Islet of Langerhans (tissue), 1 donor: Measurements from ENCODE around the gene PARM1.
"Not testable (repeated sequence)": the region's sequence is repeated elsewhere in the genome, so short reads cannot be mapped to it uniquely, and the experiment has no call there.

Experiments
- FAIRE-seq: peaks from one replicate; lab custom pipeline; 2011; peaks lifted over from hg19 to GRCh38; lab: Jason Lieb, UNC

Gene PARM1

DNA sequence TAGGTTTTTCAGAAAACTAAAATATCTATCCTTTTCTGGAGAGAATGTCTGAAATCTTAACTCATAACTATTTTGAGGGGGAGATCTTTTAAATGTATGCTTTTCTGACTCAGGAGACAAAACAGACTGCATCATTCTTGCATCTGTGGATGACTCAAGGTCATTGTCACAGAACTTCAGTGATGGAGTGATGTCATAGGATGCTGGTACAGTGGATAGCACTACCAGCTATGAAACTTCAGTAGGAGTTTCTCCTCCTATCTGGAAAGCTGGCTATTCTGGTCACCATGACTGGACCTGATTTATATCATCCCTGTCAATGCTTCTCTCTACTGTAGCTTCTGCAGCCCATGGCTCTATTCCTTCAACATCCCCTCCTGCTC lies 50.3 kb downstream of the PARM1 start:
- no peak for FAIRE-seq

DNA sequence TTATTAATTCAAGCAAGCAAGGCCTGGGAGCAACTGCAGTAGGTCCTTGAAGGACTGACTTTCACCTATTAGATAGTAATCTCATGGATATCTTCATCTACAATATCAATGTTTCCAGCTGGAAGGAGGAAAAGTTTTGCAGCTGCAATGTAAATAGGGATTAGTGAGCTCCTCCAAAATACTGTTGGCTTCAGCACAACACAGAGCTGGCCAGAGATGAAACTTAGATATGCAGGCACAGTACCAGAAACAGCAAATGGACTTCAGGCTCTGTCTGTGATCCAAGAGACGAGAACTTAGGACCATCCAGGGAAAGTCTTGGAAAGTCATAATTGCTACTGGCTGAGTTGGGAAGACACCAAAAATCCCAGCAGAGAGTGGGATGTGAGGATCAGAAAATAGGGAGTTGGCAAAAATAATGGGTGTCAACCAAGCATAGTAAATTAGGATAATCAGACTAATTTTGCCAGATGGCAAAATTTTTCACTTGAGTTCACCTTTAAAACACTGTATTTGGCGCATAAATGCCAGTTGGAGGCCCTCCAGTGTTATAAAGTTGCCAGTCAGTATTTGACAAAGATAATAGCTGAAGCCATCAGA lies 57.5 kb downstream of the PARM1 start:
- no peak for FAIRE-seq

DNA sequence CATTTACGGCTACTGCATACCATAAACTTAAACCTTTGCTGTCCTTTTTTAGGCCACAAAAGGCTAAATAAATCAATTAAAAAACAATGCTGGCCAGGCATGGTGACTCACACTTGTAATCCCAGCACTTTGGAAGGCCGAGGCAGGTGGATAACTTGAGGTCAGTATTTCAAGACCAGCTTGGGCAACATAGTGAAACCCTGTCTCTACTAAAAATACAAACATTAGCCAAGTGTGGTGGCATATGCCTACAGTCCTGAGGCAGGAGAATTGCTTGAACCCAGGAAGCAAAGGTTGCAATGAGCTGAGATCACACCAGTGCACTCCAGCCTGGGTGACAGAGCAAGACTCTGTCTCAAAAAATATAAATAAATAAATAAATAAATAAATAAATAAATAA lies 61.5 kb downstream of the PARM1 start:
- not testable (repeated sequence) for FAIRE-seq

DNA sequence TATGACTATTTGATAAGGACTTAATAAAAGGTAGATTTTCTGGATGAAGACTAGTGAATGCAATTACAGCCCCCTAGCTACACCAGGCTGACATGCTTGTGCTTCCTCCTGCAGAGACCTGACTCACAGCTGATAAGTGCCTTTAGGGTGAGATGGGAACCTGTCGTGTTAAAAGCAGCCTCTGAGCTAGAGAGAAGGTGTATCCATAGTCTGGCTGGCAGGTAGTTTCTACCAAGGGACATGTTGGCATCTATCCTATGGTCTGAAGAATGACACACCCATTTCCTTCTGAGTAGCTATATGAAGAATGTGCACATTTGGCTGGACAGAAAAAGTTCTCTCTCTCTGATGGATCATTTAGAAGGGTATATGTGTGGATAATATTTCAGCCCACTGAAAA lies 64.1 kb downstream of the PARM1 start:
- FAIRE-seq, result no peak

DNA sequence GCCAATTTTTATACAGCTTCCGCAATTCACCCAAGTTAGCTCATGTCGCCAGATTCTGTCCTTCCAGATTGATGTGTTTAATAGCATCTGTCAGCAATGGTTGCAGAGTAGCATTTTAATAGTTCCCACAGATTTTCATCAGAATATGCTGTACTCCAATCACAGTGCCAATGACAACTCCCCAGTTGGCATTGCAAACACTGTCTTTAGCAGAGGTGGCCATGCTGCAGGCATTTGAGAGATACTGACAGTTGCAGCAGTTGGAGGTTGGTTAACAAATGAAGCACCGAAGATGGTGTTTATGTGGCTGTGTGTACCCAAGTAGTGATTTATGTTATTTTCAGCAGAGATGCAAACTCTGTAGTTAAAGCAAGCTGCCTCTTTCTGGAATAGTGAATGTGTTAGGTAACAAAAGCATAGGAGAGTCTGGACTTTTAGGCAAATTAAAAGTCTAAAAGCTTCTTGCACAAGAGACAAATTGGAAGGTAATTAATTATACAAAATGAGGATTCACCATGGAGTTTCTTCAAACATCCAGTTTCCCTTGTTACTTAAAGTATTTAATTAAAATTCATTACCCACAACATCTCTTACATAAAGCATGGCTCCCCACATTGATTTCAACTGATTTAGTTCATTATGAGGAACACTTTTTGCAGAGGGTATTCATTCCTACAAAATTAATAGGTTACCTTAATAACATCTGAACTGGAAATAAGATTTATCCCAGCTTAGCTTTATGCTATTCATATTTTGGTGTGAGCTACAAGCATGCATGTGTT lies 65.2 kb downstream of the PARM1 start:
- no peak for FAIRE-seq

DNA sequence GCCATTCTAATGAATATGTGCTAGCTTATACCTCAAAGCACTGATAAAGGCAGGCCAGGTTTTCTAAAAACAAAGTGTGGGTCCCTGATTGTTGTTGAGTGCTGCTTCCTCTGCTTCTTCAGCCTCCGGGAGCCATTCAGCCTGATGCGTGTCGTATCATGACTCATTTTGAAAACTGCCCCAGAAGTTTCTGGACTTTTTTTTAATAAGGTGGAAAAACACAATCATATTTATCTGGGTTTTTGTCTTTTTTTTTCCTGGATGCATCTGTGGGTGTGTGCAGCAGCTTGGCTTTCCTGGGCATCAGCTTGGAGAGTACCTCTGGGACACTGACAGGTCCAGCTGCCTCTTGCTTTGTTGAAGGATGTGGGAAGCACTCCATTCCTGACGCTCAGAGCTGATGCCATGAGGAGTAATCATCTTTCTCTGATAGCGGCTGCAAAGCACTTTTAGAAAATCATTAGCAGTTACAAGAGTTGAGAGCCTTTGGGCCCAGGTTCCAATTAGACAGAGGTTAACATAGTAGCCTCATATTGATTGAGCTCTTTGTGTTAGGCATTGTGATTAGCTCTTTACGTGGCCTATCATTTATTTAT lies 66.9 kb downstream of the PARM1 start:
- FAIRE-seq, result no peak

DNA sequence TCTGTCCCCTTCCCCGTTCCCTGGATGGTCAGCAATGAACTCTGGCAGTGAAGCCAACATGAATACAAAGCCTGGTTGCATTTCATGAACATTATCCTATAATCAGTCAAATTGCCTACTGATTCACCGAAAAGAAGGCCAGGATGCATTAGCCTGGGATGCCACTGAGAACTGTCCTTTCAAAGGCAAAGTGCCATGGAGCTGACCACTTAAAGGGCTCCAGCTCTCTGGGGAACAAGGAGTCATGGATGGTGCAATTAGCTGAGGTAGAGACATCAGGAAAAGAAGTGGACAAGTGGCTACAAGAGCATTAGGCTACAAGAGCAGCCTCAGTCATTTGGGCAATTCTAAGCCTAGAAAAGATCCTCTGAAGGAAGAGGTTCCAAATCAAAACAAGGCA lies 69.0 kb downstream of the PARM1 start:
- FAIRE-seq, result no peak

DNA sequence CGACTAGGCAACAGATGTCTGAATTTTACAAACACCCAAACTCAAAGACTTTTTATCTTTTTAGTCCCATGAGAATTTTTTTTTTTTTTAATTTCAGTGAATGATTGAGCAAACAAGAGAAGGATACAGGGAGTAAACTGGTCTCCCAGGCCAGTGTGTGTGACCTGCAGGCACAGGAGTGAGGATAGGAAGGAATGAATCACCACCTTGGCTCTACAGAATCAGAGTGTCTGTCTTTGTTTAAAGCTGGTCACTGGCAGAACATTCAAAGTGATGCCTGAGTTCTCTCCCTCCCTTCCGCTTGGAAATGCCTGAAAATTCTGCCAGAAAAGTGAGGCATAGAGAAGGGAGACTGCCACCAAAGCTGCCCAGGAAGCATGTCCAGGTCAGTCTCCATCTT lies 69.5 kb downstream of the PARM1 start:
- FAIRE-seq, result no peak

DNA sequence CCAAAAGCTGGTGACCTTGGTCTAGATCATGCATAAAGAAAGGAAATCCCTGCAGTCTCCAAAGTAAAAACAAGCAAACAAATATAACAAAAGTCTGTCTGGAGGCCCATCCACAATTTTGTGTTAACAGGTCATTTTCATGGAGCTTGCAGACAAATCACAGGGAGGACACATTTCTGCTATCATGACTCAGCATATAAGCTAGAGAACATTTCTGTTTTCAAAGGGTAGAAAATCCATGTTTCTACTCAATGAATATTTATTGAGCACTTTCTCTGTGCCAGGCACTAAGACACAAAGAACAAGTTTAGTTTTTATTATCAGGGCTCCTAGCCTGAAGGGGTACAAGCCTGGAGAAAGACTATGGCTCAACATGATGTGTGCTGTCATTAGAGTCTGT lies 71.1 kb downstream of the PARM1 start:
- no peak for FAIRE-seq

DNA sequence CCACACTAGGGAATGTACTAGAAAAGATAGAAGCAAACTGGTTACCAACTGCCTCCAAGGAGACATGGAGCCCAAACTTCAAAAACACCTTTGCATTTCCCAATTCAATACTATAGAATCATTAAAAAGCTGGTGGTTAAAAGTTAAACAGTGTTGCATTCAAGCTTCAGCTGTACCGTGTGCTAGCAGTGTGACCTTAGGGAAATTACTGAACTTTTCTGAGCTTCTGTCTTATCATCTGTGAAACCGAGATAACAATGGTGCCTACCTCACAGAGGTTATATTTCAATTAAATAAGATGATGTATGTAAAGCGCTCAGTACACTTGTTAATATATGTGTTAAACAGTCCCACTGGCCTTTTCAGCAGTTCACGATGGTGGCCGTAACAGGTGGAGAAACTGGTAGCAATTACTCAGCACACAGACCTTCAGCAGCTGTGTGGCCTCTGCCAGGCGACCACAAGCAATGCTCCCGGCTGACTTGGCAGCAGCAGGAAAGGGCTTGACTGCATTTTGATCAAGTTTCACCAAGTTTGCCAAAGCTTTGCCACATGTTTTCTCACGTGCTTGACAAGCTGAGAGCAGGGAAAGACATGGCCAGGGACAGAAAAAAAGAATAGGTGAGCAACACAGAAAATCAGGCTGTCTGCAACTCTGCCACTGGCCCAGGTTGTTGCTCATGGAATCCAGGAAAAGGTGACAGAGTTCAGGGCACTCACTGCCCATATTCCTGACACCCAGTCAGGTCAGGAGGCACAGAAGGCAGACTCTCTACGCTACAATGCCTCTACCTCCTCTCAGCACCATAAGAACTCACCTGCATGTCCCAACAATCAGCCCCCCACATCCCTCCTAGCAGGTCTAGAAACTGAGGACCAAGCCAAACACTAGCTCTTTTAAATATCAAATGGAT lies 72.1 kb downstream of the PARM1 start:
- FAIRE-seq, result peak; percentile 17

DNA sequence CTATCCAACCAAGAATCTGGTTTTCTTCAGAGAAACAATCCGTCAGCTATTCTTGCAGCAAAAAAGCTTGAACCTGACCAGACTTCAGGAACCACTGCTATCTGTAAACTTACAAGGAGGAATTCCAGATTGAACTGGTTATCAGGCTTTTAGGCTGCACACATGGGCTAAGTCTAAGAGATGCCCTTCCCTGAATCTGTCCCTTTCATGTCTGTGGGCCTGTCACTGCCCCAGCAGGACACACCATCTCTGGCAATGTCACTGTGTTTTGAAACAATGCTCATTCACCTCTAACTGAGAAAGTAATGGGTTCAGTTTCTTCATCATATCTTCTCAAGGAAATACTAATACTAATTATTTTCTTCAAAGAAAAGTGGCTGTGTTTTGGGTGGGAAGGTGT lies 72.8 kb downstream of the PARM1 start:
- FAIRE-seq, result no peak

DNA sequence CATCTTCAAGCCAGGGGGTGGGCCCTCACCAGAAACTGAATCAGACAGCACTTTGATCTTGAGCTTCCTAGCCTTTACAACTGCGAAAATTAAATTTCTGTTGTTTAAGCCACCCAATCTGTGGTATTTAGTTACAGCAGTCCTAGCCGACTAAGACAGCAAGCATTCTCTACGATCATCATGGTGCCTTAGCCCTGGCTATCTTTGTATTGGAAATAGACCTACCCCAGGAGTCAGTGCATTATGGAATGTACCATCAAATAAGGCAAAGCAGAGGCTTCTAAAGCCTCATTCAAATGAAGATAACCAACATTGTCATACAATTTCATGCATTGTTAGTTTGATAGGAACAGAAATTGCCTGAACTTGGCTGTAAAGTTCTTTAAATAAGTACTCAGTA lies 75.0 kb downstream of the PARM1 start:
- FAIRE-seq, result no peak

DNA sequence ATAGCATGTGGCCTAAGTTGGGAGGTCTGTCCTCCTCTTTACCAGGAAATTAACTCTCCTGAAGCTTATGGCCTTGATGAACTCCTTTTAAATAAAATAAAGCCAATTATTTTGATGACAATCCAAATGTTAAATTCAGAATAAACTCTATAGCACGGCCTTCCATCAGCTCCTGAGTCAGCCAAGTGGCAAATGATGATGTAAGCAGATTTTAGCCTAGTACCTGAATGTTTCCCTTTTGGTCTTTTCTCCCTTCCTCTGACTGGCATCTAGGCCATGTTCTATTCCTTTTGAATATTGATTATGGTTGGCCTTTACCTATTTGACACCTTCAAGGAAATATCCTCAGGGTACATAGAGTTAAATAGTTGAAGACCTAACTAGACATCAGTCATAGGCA lies 76.2 kb downstream of the PARM1 start:
- no peak for FAIRE-seq

DNA sequence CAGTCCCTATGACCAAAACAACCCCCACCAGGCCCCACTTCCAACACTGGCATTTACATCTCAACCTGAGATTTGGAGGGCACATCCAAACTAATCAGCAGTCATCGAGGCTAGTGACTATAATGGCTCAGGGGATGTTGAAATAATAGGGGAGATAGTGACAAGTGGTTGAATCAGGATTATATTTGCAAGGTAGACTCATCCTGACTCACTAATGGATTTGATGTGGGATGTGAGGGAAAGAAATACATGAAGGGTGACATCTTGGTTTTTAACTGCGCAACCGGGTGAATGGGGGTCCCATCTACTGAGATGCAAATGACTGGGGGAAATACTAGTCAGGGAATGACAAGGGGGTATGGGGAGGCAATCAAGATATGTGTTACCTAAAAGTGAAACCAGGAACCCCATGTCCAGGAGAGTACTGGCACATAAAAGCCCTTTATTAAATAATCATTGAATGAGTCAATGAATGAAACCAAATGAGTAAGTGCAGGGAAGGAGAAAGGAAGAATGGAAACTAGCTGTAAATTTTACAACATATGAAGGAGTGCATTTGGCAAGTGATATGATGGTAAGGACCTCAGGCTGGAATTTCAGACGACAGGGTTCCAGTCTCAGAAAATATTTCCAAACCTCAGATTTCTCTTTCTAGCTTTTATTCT lies 78.3 kb downstream of the PARM1 start:
- no peak for FAIRE-seq

DNA sequence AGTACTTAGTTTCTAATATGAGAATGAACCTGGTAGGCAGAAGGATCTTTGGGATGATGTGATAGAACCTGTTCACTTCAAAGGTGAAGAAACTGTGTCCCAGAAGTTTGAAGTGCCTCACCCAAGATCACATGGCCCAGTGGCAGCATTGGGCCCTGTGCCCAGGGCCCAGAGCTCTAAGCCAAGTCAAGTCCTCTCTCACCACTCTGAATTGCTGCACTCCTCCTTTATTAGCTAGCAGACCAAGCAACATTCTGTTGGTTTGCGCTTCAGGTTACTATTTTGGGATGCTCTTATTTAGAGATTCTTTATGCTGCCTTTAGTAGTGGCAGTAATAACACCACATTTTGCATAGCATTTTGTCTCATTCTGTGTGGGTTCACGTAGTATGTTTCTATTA lies 82.7 kb downstream of the PARM1 start:
- no peak for FAIRE-seq

DNA sequence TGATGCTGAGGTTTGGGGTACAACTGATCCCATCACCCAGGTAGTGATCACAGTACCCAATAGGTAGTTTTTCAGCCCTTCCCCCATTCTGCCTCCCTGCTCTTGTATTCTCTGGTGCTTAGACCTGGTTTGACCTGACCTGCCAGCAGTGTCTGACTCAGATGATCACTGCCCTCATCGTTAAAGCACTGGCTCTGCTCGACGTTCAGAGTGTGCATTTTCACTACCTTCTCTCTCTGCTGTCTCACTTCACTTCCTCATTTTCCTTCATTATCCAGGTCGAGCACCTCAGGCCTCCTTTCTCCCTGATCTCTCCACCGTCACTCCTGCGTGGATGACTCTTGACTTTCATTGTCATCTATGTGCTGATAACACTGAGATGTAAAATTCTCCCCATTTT lies 83.6 kb downstream of the PARM1 start:
- peak; percentile 17 for FAIRE-seq

DNA sequence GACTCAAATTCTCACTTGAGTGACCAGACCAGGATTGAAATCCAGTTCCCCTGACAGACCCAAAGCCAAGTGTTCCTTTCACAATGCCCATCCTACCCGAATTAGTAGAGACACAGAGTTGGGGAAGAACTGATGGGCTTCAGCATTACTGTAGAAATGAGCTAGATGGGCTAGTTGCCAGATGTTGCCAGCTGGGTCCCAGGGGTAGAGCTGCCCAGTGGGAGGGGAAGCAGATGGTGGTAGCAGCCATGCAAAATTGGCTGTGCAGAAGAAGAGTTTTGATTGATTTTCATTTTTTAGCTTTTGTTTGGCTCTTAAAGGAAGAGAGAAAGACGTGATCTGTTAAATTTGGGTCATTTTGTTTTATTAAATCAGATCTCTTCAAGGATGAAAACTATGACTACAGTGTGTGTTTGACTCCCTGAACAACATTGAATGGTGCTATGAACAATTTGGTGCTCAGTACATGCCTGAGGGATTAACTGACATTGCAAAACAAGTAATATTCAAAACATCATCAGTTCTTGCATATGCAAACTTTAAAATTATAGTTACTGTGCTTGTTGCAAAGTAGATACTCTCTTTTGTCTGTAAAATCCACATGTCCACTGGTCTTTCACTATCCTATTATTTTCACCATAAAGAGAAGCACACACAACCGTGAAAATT lies 86.0 kb downstream of the PARM1 start:
- no peak for FAIRE-seq

DNA sequence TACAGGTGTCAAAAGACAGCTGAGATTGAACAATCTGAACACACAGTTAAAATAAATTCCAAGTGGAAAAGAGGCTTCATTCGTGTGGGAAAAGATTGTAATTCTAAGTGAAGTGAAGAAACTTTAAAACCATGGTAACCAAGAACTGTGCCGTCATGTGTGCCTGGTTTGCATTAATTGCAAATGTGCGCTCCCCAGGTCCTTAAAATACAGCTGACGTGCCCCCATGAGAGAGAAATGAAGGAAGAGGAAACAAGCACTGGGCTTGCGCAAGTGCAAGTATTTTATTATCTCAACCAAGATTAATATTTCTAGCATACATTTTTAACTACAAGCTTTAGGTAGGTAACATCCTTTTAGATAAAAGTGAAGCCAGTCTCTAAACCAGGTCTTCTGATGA lies 92.5 kb downstream of the PARM1 start:
- no peak for FAIRE-seq

DNA sequence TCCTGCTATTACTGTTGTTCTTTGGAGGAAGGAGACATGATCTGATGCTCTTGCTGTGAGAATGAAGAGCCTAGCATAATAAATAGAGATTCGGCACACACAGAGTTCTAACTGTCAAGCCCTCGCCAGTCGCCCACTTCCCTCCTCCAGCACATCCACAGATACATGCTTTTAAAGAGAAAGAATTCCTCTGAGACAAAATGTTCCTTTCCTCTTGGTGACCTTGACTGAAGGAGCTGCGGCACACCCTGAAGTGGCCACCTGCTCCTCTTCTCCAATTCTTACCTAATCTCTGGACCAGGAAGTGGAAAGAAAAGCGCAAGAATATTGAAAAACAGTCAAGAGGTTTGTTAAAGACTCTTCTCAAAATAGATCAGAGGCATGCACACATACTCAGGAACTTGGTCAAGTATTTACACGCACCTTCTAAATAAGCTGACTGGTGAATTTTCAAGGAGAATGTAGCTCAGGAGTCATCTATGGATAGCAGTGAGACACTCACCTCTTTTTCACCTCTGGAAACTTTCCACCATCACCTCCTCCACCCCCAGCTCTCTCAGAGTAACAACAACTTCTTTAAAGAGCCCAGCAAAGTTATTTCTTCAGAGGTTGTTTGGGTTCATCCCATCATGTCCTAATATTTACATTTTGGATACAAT lies 95.4 kb downstream of the PARM1 start:
- FAIRE-seq, result no peak

DNA sequence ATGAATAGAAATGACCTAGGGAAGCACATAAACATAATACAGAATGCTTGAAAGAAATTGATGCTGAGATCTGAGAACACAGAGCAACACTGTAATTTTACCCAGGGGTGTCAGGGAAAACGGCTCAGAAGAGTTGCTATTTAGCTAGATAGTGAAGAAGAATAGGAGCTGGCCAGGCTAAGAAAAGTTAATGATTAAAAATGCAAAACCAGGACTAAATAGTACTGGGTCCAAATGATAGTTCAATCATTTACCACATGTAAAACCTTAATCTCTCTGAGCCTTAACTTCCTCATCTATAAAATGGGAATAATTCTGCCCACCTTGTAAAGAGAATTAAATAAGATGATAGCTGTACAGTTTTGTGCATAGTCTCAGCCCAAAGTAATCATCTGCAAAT lies 97.1 kb downstream of the PARM1 start:
- no peak for FAIRE-seq

DNA sequence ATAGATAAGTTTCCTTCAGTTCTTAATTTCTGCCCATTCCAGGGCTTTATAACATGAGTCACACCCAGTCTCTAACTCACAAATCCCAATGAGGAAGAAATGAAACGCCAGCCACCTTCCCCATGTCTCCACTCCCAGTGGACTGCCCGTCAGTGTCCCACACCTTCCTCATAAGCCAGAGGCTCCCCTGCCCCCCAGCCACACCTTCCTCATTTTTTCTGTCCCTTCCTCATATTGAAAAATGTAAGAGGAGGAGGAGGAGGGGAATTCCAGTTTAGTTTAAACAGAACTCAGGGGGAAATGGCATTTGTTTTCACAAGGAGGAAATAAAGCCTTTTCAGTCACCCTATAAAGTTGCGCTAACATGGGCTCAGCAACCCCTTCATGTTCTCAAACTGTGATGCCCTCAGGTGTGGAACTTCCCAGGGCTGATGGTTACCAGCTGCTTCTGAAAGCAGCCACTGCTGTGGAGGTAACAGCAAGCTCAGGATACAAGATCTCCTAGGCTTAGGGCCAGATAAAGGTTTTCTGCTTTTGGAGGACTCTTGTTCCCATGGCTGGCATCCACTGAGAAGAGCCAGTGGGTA lies 97.8 kb downstream of the PARM1 start:
- FAIRE-seq, result no peak
